ENCODE data around the gene ERGIC1. TPM values are rescaled to one million over a fixed set of nuclear protein-coding genes. Genes with fewer than 3 reads are reported as not detected.
A peak's percentile ranks its signal among the peaks of the same experiment; 100 is the strongest.

ERGIC1 gene
- total RNA-seq, 4 donors from 2014 or later = 116 to 172 (median 144) TPM

GRCh38 chr5:172788771-172789686 is 45.0 kb upstream of the ERGIC1 start:
- H3K27me3 ChIP-seq = no peaks in the 10 kb centered on the region
- ATAC-seq = peak; percentile 72
- peaks cover 0 to 46% (median 26%) of the 10 kb centered on the region in 3 donors for H3K4me1 ChIP-seq
- no peaks in the 10 kb centered on the region for H3K9me3 ChIP-seq
- TF ChIP-seq POLR2A (IDR thresholded peaks at IDR 0.05) (no peak), POLR2AphosphoS5 (IDR thresholded peaks at IDR 0.05) (no peak), EP300 (IDR thresholded peaks at IDR 0.05) (no peak), CTCF (IDR thresholded peaks at IDR 0.05) (no peak)
- H3K27ac ChIP-seq = peak overlapping the region; percentile 2 to 77 (median 70)
- WGBS, 2 donors (ENCODE audit: low coverage in 1 of 2) = 56% methylated on average over 5 of the region's 21 CpGs; no CpG with 5 or more reads in 1 of the 2 donors
- H3K36me3 ChIP-seq = no peaks in the 10 kb centered on the region
- H3K4me3 ChIP-seq = no peak overlapping the region

DNA sequence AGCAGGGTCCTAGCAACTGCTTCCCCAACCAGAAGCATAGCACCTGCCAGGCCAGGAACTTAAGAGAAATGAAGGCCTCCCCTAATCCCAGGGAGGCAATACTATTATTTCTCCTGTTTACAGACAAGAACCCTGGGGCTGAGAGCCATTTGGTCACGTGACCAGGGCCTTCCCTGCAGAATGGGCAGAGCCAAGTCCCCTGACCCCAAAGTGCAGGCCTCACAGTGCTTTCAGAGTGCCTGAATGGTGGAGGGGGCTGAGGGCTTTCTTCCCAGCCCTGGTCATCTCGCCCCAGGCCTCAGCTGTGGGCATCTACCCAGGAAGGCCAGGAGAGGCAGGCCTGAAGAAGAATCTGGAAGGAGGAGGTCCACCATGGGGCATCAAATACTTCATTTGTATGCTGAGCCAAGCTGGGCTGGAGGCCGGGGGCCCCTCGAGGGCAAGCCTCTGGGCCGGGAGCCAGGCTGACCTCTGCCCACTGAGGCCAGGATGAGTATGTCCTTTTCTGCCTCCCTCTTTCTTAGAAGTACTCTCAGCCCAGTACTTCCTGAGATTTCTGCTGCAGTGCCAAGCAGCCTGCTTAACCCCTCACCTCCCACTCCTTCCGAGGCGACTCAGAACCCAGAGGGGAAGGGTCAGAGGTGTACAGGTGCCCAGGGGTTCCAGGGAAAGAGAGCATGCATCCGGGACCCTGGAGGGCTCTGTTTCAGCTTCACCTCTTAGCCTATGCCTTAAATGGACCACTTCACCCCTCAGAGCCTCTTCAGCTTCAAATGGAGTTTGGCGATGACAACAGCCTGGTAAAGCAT is 44.2 kb upstream of the ERGIC1 start:
- TF ChIP-seq EP300 (IDR thresholded peaks at IDR 0.05) = no peak
- TF ChIP-seq POLR2AphosphoS5 (IDR thresholded peaks at IDR 0.05) = peak; percentile 35
- H3K27ac ChIP-seq = peak overlapping the region in 3 of 4 donors; percentile 65 to 77 (median 74)
- WGBS, 2 donors (ENCODE audit: low coverage in 1 of 2) = 40 to 100% methylated on average over 1 to 5 of the region's 9 CpGs

GRCh38 chr5:172790496-172790889 is 43.6 kb upstream of the ERGIC1 start:
- H3K27ac ChIP-seq = peak overlapping the region in 1 of 4 donors; percentile 77
- no peaks in the 10 kb centered on the region for H3K9me3 ChIP-seq
- H3K27me3 ChIP-seq = no peaks in the 10 kb centered on the region
- no peaks in the 10 kb centered on the region for H3K36me3 ChIP-seq
- H3K4me1 ChIP-seq = peaks cover 5 to 61% (median 39%) of the 10 kb centered on the region in 3 donors
- TF ChIP-seq POLR2A (IDR thresholded peaks at IDR 0.05) = no peak
- TF ChIP-seq CTCF (IDR thresholded peaks at IDR 0.05) = no peak
- no peak for TF ChIP-seq EP300 (IDR thresholded peaks at IDR 0.05)
- no peak for TF ChIP-seq POLR2AphosphoS5 (IDR thresholded peaks at IDR 0.05)
- no peak for ATAC-seq
- H3K4me3 ChIP-seq = no peak overlapping the region
- WGBS, 2 donors (ENCODE audit: low coverage in 1 of 2) = 80 to 83% methylated on average over 1 to 3 of the region's 5 CpGs

More for the DNA sequence above, 44.2 kb upstream of the ERGIC1 start:
- no peaks in the 10 kb centered on the region for H3K36me3 ChIP-seq
- H3K9me3 ChIP-seq = no peaks in the 10 kb centered on the region
- H3K4me3 ChIP-seq = no peak overlapping the region
- peak; percentile 5 for ATAC-seq
- H3K4me1 ChIP-seq = peaks cover 5 to 55% (median 35%) of the 10 kb centered on the region in 3 donors
- H3K27me3 ChIP-seq = no peaks in the 10 kb centered on the region

DNA sequence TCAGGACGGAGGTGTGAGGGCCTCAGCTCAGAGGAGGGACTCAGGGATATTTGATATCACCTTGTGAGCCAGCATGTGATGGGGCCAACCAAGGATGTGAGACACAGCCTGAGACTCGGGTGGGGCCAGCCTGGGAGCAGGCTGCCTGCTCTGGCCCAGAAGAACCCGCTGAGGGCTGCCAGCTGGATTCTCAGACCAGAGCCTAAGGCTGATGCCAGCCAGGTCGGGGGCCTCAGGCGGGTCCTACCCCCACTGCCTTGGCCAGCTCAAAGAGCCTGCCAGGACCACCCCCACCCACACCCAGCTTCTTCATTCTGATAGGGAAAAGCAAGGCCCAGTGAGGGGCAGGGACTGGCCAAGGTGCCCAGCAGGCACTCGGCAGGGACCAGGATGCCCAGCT is 42.8 kb upstream of the ERGIC1 start:
- Histone ChIP-seq H3K27me3 (no peaks in the 10 kb centered on the region), H3K36me3 (no peaks in the 10 kb centered on the region), H3K27ac (peak overlapping the region in 2 of 4 donors; percentile 3 to 60), H3K9me3 (no peaks in the 10 kb centered on the region), H3K4me1 (peaks cover 5 to 69% (median 43%) of the 10 kb centered on the region in 3 donors), H3K4me3 (no peak overlapping the region)
- WGBS, 2 donors (ENCODE audit: low coverage in 1 of 2) = 86 to 100% methylated on average over 1 of the region's 6 CpGs
- TF ChIP-seq CTCF (IDR thresholded peaks at IDR 0.05) (no peak), POLR2AphosphoS5 (IDR thresholded peaks at IDR 0.05) (no peak), POLR2A (IDR thresholded peaks at IDR 0.05) (no peak), EP300 (IDR thresholded peaks at IDR 0.05) (no peak)
- no peak for ATAC-seq

All from gastroesophageal sphincter (tissue), 4 donors.